Nephron progenitor cell (in vitro differentiated cells): Measurements from ENCODE around the gene PRELID2.
"Not testable (repeated sequence)": the region's sequence is repeated elsewhere in the genome, so short reads cannot be mapped to it uniquely, and the experiment has no call there.

Source experiments
- DNase-seq: peaks from one replicate; pipeline ENCODE4 v3.0.0; 2021
- H3K27ac Mint-ChIP-seq: 2 replicates; pipeline ENCODE4 v1.8.0; 2021; ENCODE audit warnings: mild to moderate bottlenecking, moderate library complexity, mixed read lengths
- H3K27me3 Mint-ChIP-seq: 2 replicates; pipeline ENCODE4 v1.8.0; 2021; ENCODE audit warnings: mild to moderate bottlenecking, low read depth, mixed read lengths; ENCODE audit not compliant: poor library complexity
- H3K36me3 Mint-ChIP-seq: 2 replicates; pipeline ENCODE4 v1.8.0; 2021; ENCODE audit warnings: low read depth, mixed read lengths
- H3K4me1 Mint-ChIP-seq: 2 replicates; pipeline ENCODE4 v1.8.0; 2021; ENCODE audit warnings: mixed read lengths
- H3K4me3 Mint-ChIP-seq: 2 replicates; pipeline ENCODE4 v1.8.0; 2021; ENCODE audit warnings: mild to moderate bottlenecking, moderate library complexity, mixed read lengths
- H3K9me3 Mint-ChIP-seq: 2 replicates; pipeline ENCODE4 v1.8.0; 2021; ENCODE audit warnings: mild to moderate bottlenecking, moderate library complexity, mixed read lengths
- CTCF ChIP-seq: fragments of 200-600 bp; sonication (generic); IDR thresholded peaks from 2 replicates; pipeline ENCODE4 v1.5.0; 2021; ENCODE audit warnings: antibody characterized with exemption

The PRELID2 gene

DNA sequence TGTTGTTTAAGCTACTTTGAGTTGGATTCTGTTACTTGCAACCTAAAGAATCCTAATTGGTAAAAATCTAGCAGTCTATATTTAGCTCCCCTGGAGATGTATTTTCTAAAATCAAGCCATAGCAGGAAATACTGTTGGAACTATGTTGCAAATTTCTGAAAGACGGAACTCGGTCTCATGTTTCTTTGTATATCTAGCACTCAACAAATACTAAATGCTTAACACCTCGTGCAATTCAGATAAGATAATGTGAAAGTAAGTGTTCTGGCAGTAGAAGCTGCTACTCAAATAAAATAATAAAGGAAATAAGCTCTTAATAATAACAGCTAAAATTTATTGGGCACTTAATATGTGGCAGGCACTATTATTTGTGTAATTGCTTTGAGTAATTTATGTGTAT is 10.9 kb upstream of the PRELID2 start:
- Mint-ChIP-seq H3K27ac (no peak overlapping the region), H3K27me3 (no peaks in the 10 kb centered on the region), H3K36me3 (no peaks in the 10 kb centered on the region), H3K4me1 (no peaks in the 10 kb centered on the region), H3K9me3 (no peaks in the 10 kb centered on the region), H3K4me3 (no peak overlapping the region)
- no peak for TF ChIP-seq CTCF
- no peak for DNase-seq

- Mint-ChIP-seq H3K27me3 (no peaks in the 10 kb centered on the region), H3K27ac (no peak overlapping the region), H3K36me3 (peaks cover 4% of the 10 kb centered on the region), H3K9me3 (peaks cover 3% of the 10 kb centered on the region), H3K4me3 (no peak overlapping the region), H3K4me1 (peaks cover 5% of the 10 kb centered on the region)
- DNase-seq: no peak
- TF ChIP-seq CTCF: no peak
Measured at GRCh38 chr5:145841299-145841698, 6.2 kb upstream of the PRELID2 start.

DNA sequence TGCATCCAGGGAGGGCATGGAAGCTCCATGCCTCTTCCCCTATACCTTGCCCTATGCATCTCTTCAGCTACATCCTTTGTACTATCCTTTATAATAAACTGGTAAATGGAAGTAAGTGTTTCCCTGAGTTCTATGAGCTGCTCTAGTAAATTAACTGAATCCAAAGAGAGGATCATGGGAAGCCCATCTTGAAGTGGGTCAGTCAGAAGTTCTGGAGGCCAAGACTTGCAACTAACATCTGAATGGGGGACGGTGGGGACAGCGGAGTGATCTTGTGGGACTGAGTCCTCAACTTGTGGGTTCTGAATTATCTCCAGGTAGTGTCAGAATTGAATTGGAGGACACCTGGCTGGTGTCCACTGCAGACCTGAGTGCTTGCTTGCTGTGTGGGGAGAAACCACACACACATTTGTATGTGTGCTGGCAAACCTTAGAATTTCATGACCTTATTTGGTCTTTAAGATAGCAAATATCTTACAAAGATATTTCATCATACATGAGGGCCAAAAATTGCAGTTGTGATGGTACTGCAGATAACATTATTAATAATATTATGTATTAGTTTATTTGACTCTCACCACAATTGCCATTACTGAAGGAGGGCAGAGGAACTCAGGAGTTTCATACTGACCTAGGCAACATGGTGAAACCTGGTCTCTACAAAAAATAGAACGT is 5.5 kb upstream of the PRELID2 start:
- no peak overlapping the region for H3K4me3 Mint-ChIP-seq
- H3K27me3 Mint-ChIP-seq: no peaks in the 10 kb centered on the region
- H3K36me3 Mint-ChIP-seq: peaks cover 4% of the 10 kb centered on the region
- no peak overlapping the region for H3K27ac Mint-ChIP-seq
- TF ChIP-seq CTCF: no peak
- H3K9me3 Mint-ChIP-seq: peaks cover 3% of the 10 kb centered on the region
- peaks cover 10% of the 10 kb centered on the region for H3K4me1 Mint-ChIP-seq
- no peak for DNase-seq

DNA sequence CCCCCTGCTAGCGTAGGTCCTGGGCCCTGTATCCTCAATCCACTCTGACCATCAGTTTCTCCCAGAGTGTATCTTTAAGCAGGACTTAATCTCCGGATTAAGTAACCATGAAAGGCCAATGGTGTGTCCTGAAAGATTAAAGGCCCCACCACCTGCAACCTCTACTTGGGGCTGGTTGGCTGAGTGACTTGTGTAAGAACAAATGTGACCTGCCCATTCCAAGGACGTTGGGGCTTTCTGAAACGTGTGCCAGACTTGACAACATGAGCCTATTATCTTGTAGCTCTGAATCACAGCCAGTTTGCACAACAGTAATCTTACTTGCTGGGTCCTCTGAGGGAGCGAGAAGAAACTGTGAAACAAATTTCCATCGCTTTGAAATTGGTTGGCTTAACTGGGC is 3.1 kb upstream of the PRELID2 start:
- no peaks in the 10 kb centered on the region for H3K27me3 Mint-ChIP-seq
- no peak overlapping the region for H3K4me3 Mint-ChIP-seq
- DNase-seq: no peak
- H3K9me3 Mint-ChIP-seq: peaks cover 3% of the 10 kb centered on the region
- peaks cover 26% of the 10 kb centered on the region for H3K4me1 Mint-ChIP-seq
- H3K27ac Mint-ChIP-seq: no peak overlapping the region
- peaks cover 4% of the 10 kb centered on the region for H3K36me3 Mint-ChIP-seq
- no peak for TF ChIP-seq CTCF

DNA sequence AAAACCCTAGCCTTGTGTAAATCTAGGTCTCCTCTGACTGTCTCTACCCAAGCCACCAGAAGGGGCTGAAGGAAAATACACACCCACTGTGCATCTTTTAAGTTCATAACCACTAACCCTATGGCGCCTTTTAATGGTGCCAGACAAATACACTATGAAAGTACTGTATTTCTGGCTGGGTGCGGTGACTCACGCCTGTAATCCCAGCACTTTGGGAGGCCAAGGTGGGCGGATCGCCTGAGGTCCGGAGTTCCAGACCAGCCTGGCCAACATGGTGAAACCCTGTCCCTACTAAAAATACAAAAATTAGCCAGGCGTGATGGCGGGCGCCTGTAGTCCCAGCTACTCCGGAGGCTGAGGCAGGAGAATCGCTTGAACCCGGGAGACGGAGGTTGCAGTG is 1.1 kb upstream of the PRELID2 start:
- not testable (repeated sequence) for DNase-seq, H3K27me3 Mint-ChIP-seq, H3K27ac Mint-ChIP-seq, H3K9me3 Mint-ChIP-seq, H3K36me3 Mint-ChIP-seq
- Mint-ChIP-seq H3K4me3 (peak overlapping the region; percentile 79), H3K4me1 (peaks cover 26% of the 10 kb centered on the region)

GRCh38 chr5:145835848-145836239 is 702 bp upstream of the PRELID2 start:
- H3K27ac Mint-ChIP-seq: no peak overlapping the region
- DNase-seq: no peak

More at GRCh38 chr5:145835848-145836239, 702 bp upstream of the PRELID2 start:
- TF ChIP-seq CTCF: no peak
- Mint-ChIP-seq H3K36me3 (peaks cover 4% of the 10 kb centered on the region), H3K4me3 (peak overlapping the region; percentile 79), H3K9me3 (peaks cover 3% of the 10 kb centered on the region), H3K27me3 (no peaks in the 10 kb centered on the region), H3K4me1 (peaks cover 26% of the 10 kb centered on the region)
